Cardiac fibroblast (primary cell): ENCODE measurements around the gene DQX1.

ENCODE experiments used
- DNase-seq, 2 donors: peaks; one replicate each; pipeline versions ENCODE4 v3.0.0 to v3.0.0-alpha.2; 2010; ENCODE audit warnings: low read depth in 2 of 2
- H3K4me3 ChIP-seq, 2 donors: replicated peaks in 1 of 2; 1 replicate in 1 of 2; 2 replicates in 1 of 2; pipeline ENCODE4 v1.5.1; 2011; ENCODE audit warnings: low read depth in 2 of 2, low read length in 2 of 2, mild to moderate bottlenecking in 2 of 2, moderate library complexity in 1 of 2
- TF ChIP-seq, protein P1 (sequence below): IDR thresholded peaks from one replicate; pipeline ENCODE4 v1.5.1; 2011; ENCODE audit warnings: low read depth, mild to moderate bottlenecking, low read length, inconsistent platforms

DQX1 gene

GRCh38 chr2:74511104-74511989, 14.7 kb downstream of the DQX1 start:
- H3K4me3 ChIP-seq = no peak overlapping the region
- TF ChIP-seq, protein P1, sequence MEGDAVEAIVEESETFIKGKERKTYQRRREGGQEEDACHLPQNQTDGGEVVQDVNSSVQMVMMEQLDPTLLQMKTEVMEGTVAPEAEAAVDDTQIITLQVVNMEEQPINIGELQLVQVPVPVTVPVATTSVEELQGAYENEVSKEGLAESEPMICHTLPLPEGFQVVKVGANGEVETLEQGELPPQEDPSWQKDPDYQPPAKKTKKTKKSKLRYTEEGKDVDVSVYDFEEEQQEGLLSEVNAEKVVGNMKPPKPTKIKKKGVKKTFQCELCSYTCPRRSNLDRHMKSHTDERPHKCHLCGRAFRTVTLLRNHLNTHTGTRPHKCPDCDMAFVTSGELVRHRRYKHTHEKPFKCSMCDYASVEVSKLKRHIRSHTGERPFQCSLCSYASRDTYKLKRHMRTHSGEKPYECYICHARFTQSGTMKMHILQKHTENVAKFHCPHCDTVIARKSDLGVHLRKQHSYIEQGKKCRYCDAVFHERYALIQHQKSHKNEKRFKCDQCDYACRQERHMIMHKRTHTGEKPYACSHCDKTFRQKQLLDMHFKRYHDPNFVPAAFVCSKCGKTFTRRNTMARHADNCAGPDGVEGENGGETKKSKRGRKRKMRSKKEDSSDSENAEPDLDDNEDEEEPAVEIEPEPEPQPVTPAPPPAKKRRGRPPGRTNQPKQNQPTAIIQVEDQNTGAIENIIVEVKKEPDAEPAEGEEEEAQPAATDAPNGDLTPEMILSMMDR = no peak
- DNase-seq = peak in 1 of 2 donors; percentile 34

GRCh38 chr2:74510272-74510671, 15.8 kb downstream of the DQX1 start:
- H3K4me3 ChIP-seq = no peak overlapping the region
- DNase-seq = no peak
- TF ChIP-seq, protein P1 = no peak

GRCh38 chr2:74507926-74508520, 18.0 kb downstream of the DQX1 start:
- peak overlapping the region; percentile 97 for H3K4me3 ChIP-seq
- peak; percentile 41 to 46 for DNase-seq
- TF ChIP-seq, protein P1 = no peak

DNA sequence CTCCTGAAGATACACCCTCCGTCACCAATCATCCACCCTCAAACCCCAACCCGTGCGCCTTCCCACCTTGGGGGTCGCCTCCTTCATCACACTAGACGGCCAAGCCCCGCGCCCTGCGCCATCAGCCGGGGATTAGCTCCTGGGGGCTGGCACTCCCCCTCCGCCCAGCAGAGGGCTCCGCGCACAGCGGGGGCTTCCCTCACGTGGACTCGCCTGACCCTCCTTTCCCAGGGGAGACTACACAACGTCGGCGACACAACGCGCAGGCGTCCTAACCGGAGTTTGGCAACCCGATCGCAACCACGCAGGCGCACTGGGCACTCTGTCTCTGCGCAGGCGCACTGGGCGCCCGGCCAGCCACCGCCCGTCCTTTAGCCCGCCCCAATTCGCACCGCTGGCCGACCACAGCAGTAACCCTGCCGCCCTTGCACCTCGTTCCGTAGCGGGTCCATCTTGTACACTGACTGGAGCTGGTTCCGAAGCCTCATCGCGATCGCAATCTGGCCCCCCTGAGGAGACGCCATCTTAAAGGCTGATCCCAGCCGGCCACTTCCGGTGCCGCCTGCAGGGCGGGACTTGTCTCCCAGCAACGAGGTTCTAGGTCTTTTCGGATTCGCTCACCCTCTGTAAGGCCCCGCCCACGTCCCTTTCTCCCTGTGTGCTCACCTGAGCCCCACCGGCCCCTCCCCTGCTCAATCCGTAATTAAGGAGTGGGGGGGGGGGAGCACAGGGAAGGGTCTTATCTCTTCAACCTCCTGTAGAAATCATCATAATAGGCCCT, 18.7 kb downstream of the DQX1 start, which contains the start of gene PCGF1:
TSS of gene PCGF1 (minus strand) at position 551 of the 781 bp plus-strand sequence. CDS start at position 524, 27 bp downstream.
- peak; percentile 98 to 99 for DNase-seq
- H3K4me3 ChIP-seq = peak within 1 kb of the TSS; percentile 97
- TF ChIP-seq, protein P1 = peak; percentile 30

GRCh38 chr2:74505448-74506246, 20.4 kb downstream of the DQX1 start:
- peak overlapping the region; percentile 13 to 17 for H3K4me3 ChIP-seq
- DNase-seq = no peak
- TF ChIP-seq, protein P1 = no peak

GRCh38 chr2:74504591-74504990, 21.4 kb downstream of the DQX1 start:
- TF ChIP-seq, protein P1 = no peak
- DNase-seq = peak in 1 of 2 donors; percentile 22
- peak overlapping the region; percentile 67 to 69 for H3K4me3 ChIP-seq
